Kidney (tissue), 14 donors: ENCODE data around the gene CTRB1. TPM values are rescaled to one million over a fixed set of nuclear protein-coding genes. Genes with fewer than 3 reads are reported as not detected.

ENCODE experiments used
- DNase-seq, 5 donors: peaks; one replicate each; pipeline ENCODE4 v3.0.0-alpha.2; 2013 to 2020
- FAIRE-seq: peaks from 2 replicates; lab custom pipeline; 2012; peaks lifted over from hg19 to GRCh38; lab: Jason Lieb, UNC
- H3K27ac ChIP-seq, 2 donors: one replicate each; pipeline ENCODE4 v1.7.0; 2013; ENCODE audit warnings: low read depth in 2 of 2, low read length in 2 of 2, inconsistent platforms in 1 of 2
- H3K27me3 ChIP-seq: one replicate; pipeline ENCODE4 v1.7.1; 2013; ENCODE audit warnings: low read length, inconsistent platforms; ENCODE audit not compliant: control insufficient read depth, insufficient read depth
- H3K36me3 ChIP-seq, 3 donors: one replicate each; pipeline versions ENCODE4 v1.7.0 to v1.7.1; 2013; ENCODE audit warnings: low read length in 3 of 3, control low read depth in 1 of 3, inconsistent platforms in 1 of 3; ENCODE audit not compliant: insufficient read depth in 3 of 3, control insufficient read depth in 2 of 3
- H3K4me1 ChIP-seq, 3 donors: one replicate each; pipeline versions ENCODE4 v1.7.0 to v1.7.1; 2013; ENCODE audit warnings: low read length in 3 of 3, inconsistent platforms in 1 of 3, low read depth in 1 of 3; ENCODE audit not compliant: control insufficient read depth in 2 of 3, insufficient read depth in 2 of 3
- H3K4me3 ChIP-seq, 3 donors: one replicate each; pipeline versions ENCODE4 v1.7.0 to v1.8.1; 2013; ENCODE audit warnings: low read length in 3 of 3, control low read depth in 1 of 3, inconsistent platforms in 1 of 3
- H3K9ac ChIP-seq, 3 donors: one replicate each; pipeline versions ENCODE4 v1.7.0 to v1.7.1; 2013; ENCODE audit warnings: low read length in 3 of 3, control low read depth in 1 of 3, inconsistent platforms in 1 of 3
- H3K9me3 ChIP-seq, 3 donors: one replicate each; pipeline versions ENCODE4 v1.7.0 to v1.7.1; 2013; ENCODE audit warnings: low read length in 3 of 3, control low read depth in 1 of 3, inconsistent platforms in 1 of 3; ENCODE audit not compliant: control insufficient read depth in 2 of 3, insufficient read depth in 1 of 3
- CTCF ChIP-seq: IDR thresholded peaks from 3 replicates; pipeline ENCODE4 v1.5.1; 2012; ENCODE audit warnings: mild to moderate bottlenecking, moderate library complexity, borderline replicate concordance; ENCODE audit not compliant: insufficient read depth; ENCODE audit errors: extremely low read depth
- intact Hi-C: fragments of 100-400 bp; cut with DNase I; formaldehyde crosslinking; loops from one replicate; pipeline ENCODE4 v1.11.1; 2022
- polyA plus RNA-seq: library from polyadenylated mRNA; stranded (reverse); fragments of 350-450 nt; fragmentation: Illumina TruSeq; extraction: RNeasy Lipid Tissue Mini Kit (QIAGEN cat#74804); gene quantifications from one replicate; pipeline ENCODE4 v1.2.3, GENCODE V29; 2014; ENCODE audit warnings: low read depth, low replicate concordance; ENCODE audit not compliant: insufficient read depth
- total RNA-seq: library from RNA; stranded (reverse); fragmentation: NEBNext Ultra II Directional; extraction: Animal tissue kit (Norgen Biotek cat#: 25700); gene quantifications from one replicate; pipeline ENCODE4 v1.2.1, GENCODE V29; 2021
- donor health status: control.
- donor health status: control.
- donor health status: control.
- donor health status: control.
- donor health status: control.
- donor health status: DM: yes; HTN: yes; CAD: no.
- donor health status: Normal renal cell carcinoma (clear cell type).

CTRB1 gene
- total and polyA plus RNA-seq, 2 donors from 2014 or later, result not detected

- Histone ChIP-seq H3K27ac (no peak overlapping the region), H3K4me1 (no peaks in the 10 kb centered on the region), H3K9ac (no peak overlapping the region), H3K27me3 (no peaks in the 10 kb centered on the region), H3K36me3 (no peaks in the 10 kb centered on the region), H3K4me3 (no peak overlapping the region), H3K9me3 (no peaks in the 10 kb centered on the region)
- DNase-seq (peak in 1 of 5 donors; percentile 57), FAIRE-seq (no peak)
- no peak for TF ChIP-seq CTCF
- intact Hi-C loops, result no loop called here
Observed at GRCh38 chr16:75273054-75273925, 54.5 kb downstream of the CTRB1 start.

Other genes with a start within 250 kb of the CTRB1 start
- gene WDR59, start 233.9 kb upstream of the CTRB1 start, total RNA-seq, result 60.0 TPM
- 32.6 TPM for gene WDR59, start 233.9 kb upstream of the CTRB1 start, polyA plus RNA-seq
- gene ZNRF1, start 220.0 kb upstream of the CTRB1 start, total RNA-seq, result 23.1 TPM
- gene ZNRF1, start 220.0 kb upstream of the CTRB1 start, polyA plus RNA-seq, result 10.8 TPM
- gene LDHD, start 102.2 kb upstream of the CTRB1 start, total RNA-seq, result 14.7 TPM
- 73.3 TPM for gene LDHD, start 102.2 kb upstream of the CTRB1 start, polyA plus RNA-seq
- gene ZFP1, start 70.5 kb upstream of the CTRB1 start, total RNA-seq, result 9.2 TPM
- 4.6 TPM for gene ZFP1, start 70.5 kb upstream of the CTRB1 start, polyA plus RNA-seq
- gene CTRB2, start 11.8 kb upstream of the CTRB1 start, total RNA-seq, result not detected
- gene CTRB2, start 11.8 kb upstream of the CTRB1 start, polyA plus RNA-seq, result not detected
- gene BCAR1, start 32.6 kb downstream of the CTRB1 start, total RNA-seq, result 123 TPM
- gene BCAR1, start 32.6 kb downstream of the CTRB1 start, polyA plus RNA-seq, result 69.1 TPM
- 53.5 TPM for gene CFDP1, start 214.5 kb downstream of the CTRB1 start, total RNA-seq
- gene CFDP1, start 214.5 kb downstream of the CTRB1 start, polyA plus RNA-seq, result 148 TPM
- gene TMEM170A, start 245.7 kb downstream of the CTRB1 start, total RNA-seq, result 22.8 TPM
- gene TMEM170A, start 245.7 kb downstream of the CTRB1 start, polyA plus RNA-seq, result 10.2 TPM